NCI-H524 (cell line): ENCODE data around the gene KPNB1.
A peak's percentile ranks its signal among the peaks of the same experiment; 100 is the strongest.

Experiments used
- DNase-seq, 2 experiments: peaks; one replicate each; lab custom pipeline; 2025; lab: John Stamatoyannopoulos, UW

Gene KPNB1

DNA sequence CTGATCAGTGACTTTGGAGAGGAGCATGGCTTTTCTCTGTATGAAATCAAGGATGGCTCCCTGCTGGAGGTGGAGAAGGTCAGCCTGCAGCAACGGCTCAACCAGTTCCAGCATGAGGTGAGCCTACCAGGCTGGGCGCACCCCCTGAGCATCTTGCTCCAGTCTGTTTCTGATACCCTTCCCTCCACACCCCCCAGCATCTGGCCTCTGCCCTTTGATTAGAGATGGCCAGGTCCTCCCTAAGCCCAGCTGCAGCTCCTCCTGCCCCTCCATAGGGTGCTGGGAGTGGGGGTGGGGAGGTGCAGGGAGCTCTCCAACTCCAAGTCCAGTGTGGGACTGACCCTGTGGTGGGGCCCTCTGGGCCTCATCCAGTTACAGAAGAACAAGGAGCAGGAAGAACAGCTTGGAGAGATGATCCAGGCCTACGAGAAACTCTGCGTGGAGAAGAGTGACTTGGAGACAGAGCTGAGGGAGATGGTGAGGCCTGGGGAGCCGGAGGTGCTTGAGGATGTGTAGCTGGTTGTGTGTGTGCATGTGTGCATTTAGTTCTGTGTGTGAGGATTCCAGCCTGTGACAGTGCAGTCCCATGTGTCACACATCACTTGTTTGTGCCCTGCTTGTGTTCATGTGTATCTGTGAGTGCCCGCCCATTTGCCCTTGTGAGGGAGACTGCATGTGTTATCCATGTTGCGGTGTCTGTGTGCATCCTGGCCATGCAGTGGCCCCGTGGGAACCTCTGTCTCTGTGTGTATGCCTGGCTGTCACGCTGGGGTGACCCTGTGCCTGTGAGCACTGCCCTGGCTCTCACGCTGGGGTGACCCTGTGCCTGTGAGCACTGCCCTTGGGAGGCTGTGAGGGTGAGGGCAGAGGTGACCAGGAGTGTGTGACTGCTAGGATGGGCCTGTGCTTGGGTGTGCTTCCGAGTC, 47.3 kb downstream of the KPNB1 start:
- no peak for DNase-seq

DNA sequence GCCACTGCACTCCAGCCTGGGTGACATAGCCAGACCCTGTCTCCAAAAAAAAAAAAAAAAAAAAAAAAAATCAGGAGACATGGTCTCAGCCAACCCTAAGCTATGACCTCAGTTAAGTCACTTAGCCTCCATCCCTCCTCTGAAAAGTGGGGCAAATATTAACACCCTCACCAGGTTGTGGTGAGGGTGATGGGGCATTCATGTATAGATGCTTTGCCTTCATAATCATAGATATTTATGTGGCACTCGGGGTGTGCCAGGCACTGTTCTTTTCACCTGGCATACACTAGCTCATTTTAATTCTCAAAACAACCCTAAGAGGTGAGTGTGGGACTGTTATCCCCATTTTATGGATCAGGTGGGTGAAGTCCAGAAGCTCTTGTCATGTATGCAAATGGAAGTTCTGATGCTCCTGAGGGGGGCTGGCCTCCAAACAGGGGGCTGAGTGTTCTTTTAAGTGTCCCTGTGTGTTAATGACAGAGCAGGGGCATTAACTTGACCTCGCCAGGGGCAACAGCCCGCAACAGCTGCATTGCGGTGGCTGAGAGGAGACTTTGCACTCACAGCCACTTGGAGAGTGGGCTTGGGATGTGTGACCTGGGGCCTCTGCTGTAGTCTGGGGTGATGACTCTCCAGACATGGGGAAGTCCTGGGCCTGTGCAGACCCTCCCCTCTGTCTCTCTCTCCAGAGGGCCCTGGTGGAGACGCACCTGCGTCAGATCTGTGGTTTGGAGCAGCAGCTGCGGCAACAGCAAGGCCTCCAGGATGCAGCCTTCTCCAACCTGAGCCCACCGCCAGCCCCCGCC, 48.4 kb downstream of the KPNB1 start:
- no peak for DNase-seq

DNA sequence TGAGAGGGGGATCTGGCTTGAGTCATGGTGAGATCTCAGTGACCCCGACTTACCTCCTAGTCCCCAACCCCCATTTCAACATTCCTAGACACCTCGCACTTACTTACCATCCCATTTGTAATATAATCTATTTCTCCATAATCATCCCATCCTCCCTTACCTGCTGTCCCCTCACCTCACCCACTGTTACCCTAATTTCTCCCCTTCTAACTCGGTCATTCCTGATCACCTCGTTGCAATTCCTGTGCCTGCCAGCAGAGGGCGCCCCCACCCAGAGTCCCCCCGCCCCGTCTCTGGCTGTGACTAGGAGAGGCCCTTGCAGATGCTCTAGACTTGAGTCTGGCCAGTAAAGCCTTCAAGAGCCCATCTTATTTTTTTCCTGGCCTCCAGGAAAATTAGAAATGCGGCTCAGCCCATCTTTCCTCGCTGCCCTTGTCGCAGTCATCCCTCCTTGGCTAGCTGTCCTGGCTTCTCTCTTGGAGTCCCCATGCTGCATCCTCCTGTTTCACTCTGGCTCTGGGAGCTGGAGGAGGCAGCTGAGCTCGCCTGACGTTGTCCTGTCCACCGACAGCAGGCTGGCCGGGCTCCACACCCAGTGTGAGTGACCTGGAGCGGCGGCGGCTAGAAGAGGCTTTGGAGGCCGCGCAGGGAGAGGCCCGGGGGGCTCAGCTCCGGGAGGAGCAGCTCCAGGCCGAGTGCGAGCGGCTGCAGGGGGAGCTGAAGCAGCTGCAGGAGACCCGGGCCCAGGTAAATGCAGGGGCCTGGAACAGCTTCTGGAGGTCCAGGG, 49.2 kb downstream of the KPNB1 start:
- DNase-seq, result peak; percentile 22 to 65

- DNase-seq, result no peak
These were observed 49.8 kb downstream of the KPNB1 start for GRCh38 chr17:47699536-47699840.

DNA sequence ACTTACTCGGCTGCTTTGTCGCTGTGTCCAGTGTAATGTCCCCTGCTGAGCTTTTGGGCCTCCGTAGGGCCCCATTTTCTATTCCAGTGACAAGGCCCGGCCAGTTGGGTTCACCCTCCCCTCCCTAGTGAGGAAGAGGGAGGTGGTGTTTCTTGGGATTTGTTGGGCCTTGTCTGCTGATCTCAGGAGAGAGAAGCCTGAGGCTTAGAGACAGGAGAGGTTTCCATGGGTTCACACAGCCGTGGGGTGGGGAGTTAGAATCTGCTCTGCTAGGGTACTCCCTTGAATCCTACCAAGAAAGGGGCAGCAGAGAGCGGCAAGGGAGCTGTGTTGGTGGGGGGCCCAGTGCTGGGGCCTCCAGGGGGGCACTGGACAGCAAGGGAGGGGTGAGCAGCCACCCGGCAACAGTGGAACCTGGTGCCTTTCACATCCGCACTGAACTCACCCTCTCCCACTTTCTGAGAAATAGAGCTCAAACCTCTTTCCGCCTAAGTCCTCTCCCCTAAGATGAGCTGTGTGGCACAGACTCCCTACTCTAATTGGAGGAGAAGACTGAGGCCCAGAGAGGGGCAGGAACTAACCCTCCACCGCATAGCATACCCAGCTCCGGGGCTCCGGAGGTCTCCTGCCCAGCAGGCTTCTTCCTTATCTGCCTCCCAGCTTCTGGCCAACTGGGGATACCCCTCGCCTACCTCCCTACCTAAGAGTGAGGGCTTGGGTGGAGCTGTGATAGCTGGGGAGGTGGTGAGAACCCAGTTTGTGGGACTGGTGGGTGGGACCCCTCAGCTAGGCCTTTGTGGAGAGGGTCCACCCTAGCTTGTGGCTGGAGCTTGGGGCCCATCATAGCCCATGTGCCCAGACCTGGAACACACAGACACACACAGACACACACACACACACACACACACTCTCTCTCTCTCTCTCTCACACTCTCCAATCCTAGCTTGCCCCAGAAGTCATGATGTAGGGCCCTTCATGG, 51.0 kb downstream of the KPNB1 start:
- DNase-seq, result no peak

- no peak for DNase-seq
These were observed 51.9 kb downstream of the KPNB1 start for GRCh38 chr17:47701608-47702007.

DNA sequence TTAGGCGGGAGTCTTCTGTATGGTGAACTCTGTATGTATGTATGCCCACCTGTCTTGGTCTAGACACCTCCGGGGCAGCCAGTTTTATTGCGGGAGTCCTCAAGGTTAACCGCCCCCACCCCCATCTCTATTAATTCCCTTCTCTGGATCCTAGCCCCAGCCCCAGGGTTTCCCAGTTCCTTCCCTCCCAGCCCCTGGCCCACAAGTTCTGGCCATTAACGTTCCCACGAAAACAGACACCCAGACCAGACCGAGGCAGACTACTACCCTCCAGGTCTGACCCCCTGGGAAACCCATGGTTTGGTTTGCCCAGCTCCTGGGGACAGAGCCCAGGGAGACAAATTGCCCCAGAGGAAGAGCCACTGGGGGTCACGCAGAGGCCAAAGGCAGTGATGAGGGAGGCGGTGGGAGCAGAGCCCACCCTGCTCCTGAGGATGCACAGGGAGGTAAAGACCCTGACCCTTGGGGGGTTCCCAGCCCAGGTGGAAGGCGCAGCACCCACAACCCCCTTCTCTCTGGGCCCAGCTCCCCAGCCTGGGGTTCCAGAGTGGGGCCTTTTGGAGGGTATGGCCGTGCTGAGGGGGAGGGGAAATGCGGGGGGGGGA, 52.8 kb downstream of the KPNB1 start:
- DNase-seq, result no peak

GRCh38 chr17:47703191-47703591, 53.5 kb downstream of the KPNB1 start:
- no peak for DNase-seq

DNA sequence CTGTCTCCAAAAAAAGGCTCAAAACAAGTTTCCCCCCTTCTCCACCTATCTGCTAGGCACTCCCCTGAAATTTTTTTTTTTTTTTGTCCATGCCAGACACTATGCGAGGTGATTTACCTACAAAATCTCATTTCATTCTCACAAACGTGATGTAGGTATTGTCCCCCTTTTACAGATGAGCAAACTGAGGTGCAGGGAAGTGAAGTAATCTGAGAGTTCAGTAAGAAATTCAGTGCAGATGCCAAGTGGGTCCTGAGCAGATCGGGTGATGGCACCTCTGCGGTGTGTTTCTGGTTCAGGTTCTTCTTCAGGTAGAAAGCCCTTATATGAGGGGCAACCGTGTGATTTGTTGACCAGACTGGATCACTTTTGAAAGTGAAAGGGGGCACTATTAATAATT, 54.0 kb downstream of the KPNB1 start:
- DNase-seq, result no peak

- DNase-seq, result no peak
These were observed 54.4 kb downstream of the KPNB1 start for GRCh38 chr17:47704116-47704515.

DNA sequence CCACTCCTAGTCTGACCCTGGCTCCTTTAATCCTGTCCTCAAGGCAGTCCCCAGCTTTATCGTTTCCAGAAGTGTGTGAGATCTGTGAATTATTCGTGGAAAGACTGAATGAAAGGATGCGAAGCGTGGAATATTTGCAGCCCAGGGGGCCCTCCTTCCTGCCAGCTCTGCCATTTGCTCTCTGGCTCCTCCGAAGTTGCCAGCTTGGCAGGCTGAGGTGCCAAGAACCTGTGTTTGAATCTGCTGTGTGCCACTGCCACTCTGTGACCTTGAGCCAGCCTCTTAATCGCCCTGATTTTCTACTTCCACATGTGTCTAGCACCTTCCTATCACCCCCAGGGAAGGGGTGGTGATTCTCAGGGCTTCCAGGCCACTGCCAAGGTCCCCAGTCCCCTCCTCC, 55.0 kb downstream of the KPNB1 start:
- DNase-seq, result no peak

DNA sequence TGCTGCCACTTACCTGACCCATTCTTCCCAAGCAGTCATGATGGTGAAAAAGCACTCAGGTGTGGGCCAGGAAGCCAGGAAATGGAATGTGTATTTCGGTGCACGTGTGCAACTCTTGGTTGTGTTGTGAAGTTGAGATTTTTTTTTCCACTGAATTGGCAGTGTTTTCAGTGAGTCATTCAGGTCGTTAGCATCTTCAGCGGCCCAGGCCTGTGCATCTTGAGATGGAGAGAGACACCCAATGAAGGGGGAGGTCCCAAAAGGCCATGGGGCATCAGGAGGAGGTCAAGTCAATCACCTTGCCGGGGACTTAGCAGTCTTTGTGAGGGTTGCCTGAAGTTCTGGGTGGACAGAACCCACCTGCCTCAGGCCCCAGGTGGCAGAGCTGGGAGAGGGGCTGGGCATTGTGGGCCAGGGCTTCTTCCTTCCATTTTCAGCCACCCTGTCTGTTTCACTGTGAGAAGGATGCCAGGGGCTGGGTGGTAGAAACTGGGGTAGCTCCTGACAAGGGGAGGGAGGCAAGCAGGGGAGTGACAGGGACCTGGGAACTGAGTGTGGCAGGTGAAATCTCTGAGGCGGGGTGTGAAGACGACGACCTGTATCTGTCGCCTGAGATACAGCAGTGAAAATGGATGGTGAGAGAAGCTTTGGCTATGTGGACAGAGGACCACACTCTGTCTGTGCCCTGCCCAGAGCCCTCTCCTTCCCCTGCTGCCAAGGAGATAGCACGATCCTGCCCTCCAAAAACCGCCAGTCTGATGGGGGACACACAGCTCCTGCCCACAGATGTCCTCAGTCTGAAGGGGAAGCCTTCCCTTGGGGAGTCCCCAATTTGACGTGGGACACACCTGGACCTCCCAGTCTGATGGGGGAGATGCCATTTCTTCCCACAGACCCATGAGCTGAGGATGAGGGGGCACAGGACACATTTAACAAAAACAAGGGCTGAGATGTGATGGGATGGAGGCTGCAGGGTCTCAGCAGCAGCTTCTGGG, 56.1 kb downstream of the KPNB1 start:
- no peak for DNase-seq

DNA sequence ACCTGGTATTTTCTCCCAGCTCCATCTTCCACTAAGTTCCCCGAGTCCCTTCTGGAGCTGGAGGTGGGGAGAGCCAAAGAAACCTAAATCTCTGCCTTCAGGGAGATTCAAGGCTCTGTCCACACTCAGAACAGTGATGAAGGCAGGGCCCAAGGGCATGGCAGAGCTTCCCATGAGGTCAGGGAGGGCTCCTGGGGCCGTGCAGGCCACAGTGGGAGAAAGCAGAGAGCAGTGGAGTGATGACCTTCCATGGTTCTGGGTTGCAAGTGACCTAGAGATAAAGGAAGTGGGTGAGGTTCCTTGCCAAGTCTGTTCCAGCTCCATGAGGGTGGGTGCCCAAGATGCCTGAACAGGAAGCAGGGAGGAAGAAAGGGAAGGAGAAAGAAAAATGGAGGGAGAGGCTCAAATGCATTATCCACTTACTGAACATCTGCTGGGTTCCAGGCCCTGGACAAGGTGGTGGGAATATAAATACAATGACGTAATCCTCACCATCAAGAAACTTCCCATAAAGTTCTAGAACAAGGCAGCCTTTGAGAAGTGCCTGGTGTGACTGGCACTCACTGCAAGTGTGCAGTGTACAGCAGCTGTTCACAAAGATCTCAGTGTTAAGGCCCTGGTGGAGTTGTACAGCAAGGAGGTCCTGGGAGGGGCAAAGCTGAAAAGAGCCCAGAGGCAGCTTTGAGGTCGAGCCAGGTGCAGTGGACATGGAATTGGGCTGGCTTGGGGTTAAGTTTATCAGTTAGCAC, 57.5 kb downstream of the KPNB1 start:
- peak in 1 of 2 experiments; percentile 42 for DNase-seq

- no peak for DNase-seq
These were observed 58.2 kb downstream of the KPNB1 start for GRCh38 chr17:47707884-47708283.

GRCh38 chr17:47708312-47708863, 58.7 kb downstream of the KPNB1 start:
- DNase-seq, result no peak

DNA sequence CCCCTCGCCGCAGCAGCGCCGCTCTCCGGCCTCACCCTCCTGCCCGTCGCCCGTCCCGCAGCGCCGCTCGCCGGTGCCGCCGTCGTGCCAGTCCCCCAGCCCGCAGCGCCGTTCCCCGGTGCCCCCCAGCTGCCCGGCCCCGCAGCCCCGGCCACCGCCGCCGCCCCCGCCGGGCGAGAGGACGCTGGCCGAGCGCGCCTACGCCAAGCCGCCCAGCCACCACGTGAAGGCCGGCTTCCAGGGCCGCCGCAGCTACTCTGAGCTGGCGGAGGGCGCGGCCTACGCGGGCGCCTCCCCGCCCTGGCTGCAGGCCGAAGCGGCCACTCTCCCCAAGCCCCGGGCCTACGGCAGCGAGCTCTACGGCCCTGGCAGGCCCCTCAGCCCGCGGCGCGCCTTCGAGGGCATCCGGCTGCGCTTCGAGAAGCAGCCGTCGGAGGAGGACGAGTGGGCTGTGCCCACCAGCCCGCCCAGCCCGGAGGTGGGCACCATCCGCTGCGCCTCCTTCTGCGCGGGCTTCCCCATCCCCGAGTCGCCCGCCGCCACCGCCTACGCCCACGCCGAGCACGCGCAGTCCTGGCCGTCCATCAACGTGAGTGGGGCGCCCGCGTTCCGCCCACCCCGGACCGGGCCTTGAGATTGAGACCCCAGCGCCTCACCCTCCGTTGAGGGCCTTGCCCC, 59.3 kb downstream of the KPNB1 start:
- no peak for DNase-seq

DNA sequence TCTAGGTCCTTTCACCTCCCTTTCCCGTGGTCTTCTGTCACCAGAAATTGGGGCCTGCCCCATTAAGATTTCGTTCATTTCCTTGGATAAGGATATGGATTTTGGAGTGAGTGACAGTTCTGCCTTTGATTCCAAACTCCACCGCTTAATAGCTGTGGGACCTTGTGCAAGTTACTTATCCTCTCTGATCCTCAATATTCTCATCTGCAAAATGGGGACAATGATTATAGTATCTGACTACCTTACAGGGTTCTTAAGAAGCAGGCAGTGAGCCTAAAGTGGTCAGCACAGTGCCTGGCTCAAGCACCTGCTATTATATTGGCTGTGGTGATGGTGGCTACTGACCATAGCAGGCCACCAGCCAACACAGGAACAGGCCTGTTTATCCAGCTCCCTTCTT, 59.9 kb downstream of the KPNB1 start:
- no peak for DNase-seq
